A673 (cell line): ENCODE data around the gene ARHGAP15.

Source experiments
- EZH2 ChIP-seq: fragments of 200-600 bp; sonication (generic); IDR thresholded peaks from 2 replicates; pipeline ENCODE4 v1.6.1; 2017; ENCODE audit warnings: borderline replicate concordance, low read depth, mild to moderate bottlenecking, mixed read lengths, antibody characterized with exemption, low read length; ENCODE audit not compliant: poor library complexity, severe bottlenecking
- TF ChIP-seq, protein P1 (sequence below): fragments of 300-800, 200-600 bp; sonication (generic); conservative IDR thresholded peaks from 2 replicates; pipeline ENCODE4 v1.5.1; 2017; ENCODE audit warnings: low read depth, mild to moderate bottlenecking, antibody characterized with exemption, low read length, moderate library complexity, mixed read lengths

DNA sequence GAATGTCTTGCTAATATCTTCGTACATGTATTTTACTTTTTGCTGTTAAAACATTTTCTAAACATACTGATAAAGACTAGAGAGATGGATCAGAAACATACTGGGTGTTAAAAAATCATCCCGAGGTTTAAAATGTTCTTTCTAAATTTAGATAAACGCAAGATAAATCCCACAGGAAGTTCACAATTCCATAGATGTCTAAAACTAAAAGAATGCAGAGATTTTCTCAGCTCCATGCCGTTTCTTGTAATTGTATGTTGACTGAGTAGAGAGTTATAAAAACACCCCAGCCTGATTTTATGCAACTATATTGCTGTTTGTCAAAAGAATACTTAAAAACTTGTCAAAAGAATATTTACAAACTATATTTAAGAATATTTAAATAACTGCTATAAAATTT is 455.7 kb downstream of the ARHGAP15 start:
- TF ChIP-seq, protein P1, sequence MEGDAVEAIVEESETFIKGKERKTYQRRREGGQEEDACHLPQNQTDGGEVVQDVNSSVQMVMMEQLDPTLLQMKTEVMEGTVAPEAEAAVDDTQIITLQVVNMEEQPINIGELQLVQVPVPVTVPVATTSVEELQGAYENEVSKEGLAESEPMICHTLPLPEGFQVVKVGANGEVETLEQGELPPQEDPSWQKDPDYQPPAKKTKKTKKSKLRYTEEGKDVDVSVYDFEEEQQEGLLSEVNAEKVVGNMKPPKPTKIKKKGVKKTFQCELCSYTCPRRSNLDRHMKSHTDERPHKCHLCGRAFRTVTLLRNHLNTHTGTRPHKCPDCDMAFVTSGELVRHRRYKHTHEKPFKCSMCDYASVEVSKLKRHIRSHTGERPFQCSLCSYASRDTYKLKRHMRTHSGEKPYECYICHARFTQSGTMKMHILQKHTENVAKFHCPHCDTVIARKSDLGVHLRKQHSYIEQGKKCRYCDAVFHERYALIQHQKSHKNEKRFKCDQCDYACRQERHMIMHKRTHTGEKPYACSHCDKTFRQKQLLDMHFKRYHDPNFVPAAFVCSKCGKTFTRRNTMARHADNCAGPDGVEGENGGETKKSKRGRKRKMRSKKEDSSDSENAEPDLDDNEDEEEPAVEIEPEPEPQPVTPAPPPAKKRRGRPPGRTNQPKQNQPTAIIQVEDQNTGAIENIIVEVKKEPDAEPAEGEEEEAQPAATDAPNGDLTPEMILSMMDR, result no peak
- TF ChIP-seq EZH2, result no peak
